NCI-H146 treated with DMSO at 0.1 percent for 48 hours (cell line): ENCODE results near the gene C10orf143.
"Not testable (repeated sequence)": the region's sequence is repeated elsewhere in the genome, so short reads cannot be mapped to it uniquely, and the experiment has no call there.

ENCODE experiments used
- DNase-seq: peaks from one replicate; lab custom pipeline; 2025; ENCODE audit not compliant: unreplicated experiment; lab: John Stamatoyannopoulos, UW

Gene C10orf143

GRCh38 chr10:130111852-130112180, 1.2 kb upstream of the C10orf143 start:
- no peak for DNase-seq

GRCh38 chr10:130111113-130111851, 652 bp upstream of the C10orf143 start:
- DNase-seq = peak; percentile 91

GRCh38 chr10:130109796-130110245, 809 bp downstream of the C10orf143 start:
- peak; percentile 63 for DNase-seq

- no peak for DNase-seq
Measured at GRCh38 chr10:130108934-130109604, 1.6 kb downstream of the C10orf143 start.

- not testable (repeated sequence) for DNase-seq
Measured at GRCh38 chr10:130108146-130108545, 2.5 kb downstream of the C10orf143 start.

GRCh38 chr10:130105724-130106123, 4.9 kb downstream of the C10orf143 start:
- no peak for DNase-seq

- DNase-seq = no peak
Measured at GRCh38 chr10:130099344-130099743, 11.3 kb downstream of the C10orf143 start.

GRCh38 chr10:130090565-130090964, 20.1 kb downstream of the C10orf143 start:
- DNase-seq = not testable (repeated sequence)

- DNase-seq = no peak
Measured at GRCh38 chr10:130080461-130080814, 30.2 kb downstream of the C10orf143 start.

GRCh38 chr10:130079614-130080460, 30.8 kb downstream of the C10orf143 start:
- no peak for DNase-seq

GRCh38 chr10:130078120-130078519, 32.5 kb downstream of the C10orf143 start:
- DNase-seq = no peak

- no peak for DNase-seq
Measured at GRCh38 chr10:130076681-130077080, 33.9 kb downstream of the C10orf143 start.

GRCh38 chr10:130074639-130075038, 36.0 kb downstream of the C10orf143 start:
- no peak for DNase-seq

GRCh38 chr10:130073912-130074311, 36.7 kb downstream of the C10orf143 start:
- DNase-seq = no peak

GRCh38 chr10:130072247-130072646, 38.4 kb downstream of the C10orf143 start:
- DNase-seq = no peak

GRCh38 chr10:130067893-130068292, 42.7 kb downstream of the C10orf143 start:
- no peak for DNase-seq

- no peak for DNase-seq
Measured at GRCh38 chr10:130066743-130067142, 43.9 kb downstream of the C10orf143 start.

GRCh38 chr10:130065251-130065650, 45.4 kb downstream of the C10orf143 start:
- no peak for DNase-seq

GRCh38 chr10:130064783-130065182, 45.8 kb downstream of the C10orf143 start:
- no peak for DNase-seq

GRCh38 chr10:130062976-130063375, 47.7 kb downstream of the C10orf143 start:
- no peak for DNase-seq

GRCh38 chr10:130062201-130062600, 48.4 kb downstream of the C10orf143 start:
- no peak for DNase-seq

GRCh38 chr10:130061760-130062159, 48.9 kb downstream of the C10orf143 start:
- DNase-seq = no peak
